Suprapubic skin (tissue), 4 donors: ENCODE data around the gene FEM1C.
"Not testable (repeated sequence)": the region's sequence is repeated elsewhere in the genome, so short reads cannot be mapped to it uniquely, and the experiment has no call there.

Experiments
- CTCF ChIP-seq, 2 donors: fragments of 200-600 bp in 1 of 2; fragments of 450-650 bp in 1 of 2; sonication (generic) in 1 of 2; IDR thresholded peaks; one replicate each; pipeline ENCODE4 v1.5.1; 2016 to 2019; ENCODE audit warnings: antibody characterized with exemption in 2 of 2, mild to moderate bottlenecking in 1 of 2, moderate library complexity in 1 of 2
- EP300 ChIP-seq: sonication (generic); formaldehyde crosslinking; IDR thresholded peaks from one replicate; pipeline ENCODE4 v1.6.1; 2017; ENCODE audit warnings: antibody characterized with exemption
- POLR2A ChIP-seq, 2 donors: fragments of 450-650 bp; IDR thresholded peaks; one replicate each; pipeline ENCODE4 v1.6.1; 2017; ENCODE audit warnings: antibody characterized with exemption in 2 of 2, mild to moderate bottlenecking in 2 of 2, moderate library complexity in 2 of 2
- POLR2AphosphoS5 ChIP-seq, 3 donors: sonication (generic); formaldehyde crosslinking; IDR thresholded peaks; one replicate each; pipeline ENCODE4 v1.6.1; 2017; ENCODE audit warnings: antibody characterized with exemption in 3 of 3

DNA sequence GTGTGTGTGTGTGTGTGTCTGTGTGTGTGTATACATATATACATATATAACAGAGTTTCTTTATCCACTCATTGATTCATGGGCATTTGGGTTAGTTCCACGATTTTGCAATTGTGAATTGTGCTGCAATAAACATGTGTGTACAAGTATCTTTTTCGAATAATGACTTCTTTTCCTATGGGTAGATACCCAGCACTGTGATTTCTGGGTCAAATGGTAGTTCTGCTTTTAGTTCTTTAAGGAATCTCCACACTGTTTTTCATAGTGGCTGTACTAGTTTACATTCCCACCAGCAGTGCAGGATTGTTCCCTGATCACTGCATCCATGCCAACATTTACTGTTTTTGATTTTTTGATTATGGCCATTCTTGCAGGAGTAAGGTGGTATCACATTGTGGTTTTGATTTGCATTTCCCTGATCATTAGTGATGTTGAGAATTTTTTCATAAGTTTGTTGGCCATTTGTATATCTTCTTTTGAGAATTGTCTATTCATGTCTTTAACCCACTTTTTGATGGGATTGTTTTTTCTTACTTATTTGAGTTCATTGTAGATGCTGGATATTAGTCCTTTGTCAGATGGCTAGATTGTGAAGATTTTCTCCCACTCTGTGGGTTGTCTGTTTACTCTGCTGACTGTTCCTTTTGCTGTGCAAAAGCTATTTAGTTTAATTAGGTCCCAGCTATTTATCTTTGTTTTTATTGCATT lies 65.3 kb downstream of the FEM1C start:
- not testable (repeated sequence) for TF ChIP-seq CTCF (IDR thresholded peaks at IDR 0.05); EP300; POLR2A (IDR thresholded peaks at IDR 0.05); POLR2AphosphoS5 (IDR thresholded peaks at IDR 0.05)
